PC-9 (cell line): ENCODE results near the gene APOL6. TPM values are rescaled to one million over a fixed set of nuclear protein-coding genes. Genes with fewer than 3 reads are reported as not detected.

Experiments
- BruUV-seq: library from RNA; stranded (reverse); fragments of 400-500 nt; replicated peaks from 2 replicates; lab custom pipeline; 2021; lab: Mats Ljungman, UMichigan
- CTCF ChIA-PET: fragments of 300-600 bp; sonication (Branson Sonifier 250); formaldehyde crosslinking; loops from one replicate; lab custom pipeline; 2022; ENCODE audit warnings: antibody characterized with exemption; lab: Charles Lee
- POLR2A ChIA-PET: fragments of 300-600 bp; sonication (Branson Sonifier 250); formaldehyde crosslinking; loops from one replicate; lab custom pipeline; 2022; ENCODE audit warnings: antibody characterized with exemption; ENCODE audit not compliant: unreplicated experiment; lab: Charles Lee
- DNase-seq, 2 experiments: peaks; one replicate each; pipeline versions ENCODE4 v3.0.0 to v3.0.0-alpha.2; 2015 to 2022; ENCODE audit warnings: mixed read lengths in 1 of 2
- H2AFZ ChIP-seq: fragments of 200-600 bp; sonication (generic); 2 replicates; pipeline ENCODE4 v1.8.1; 2017; ENCODE audit warnings: antibody characterized with exemption
- H3F3A ChIP-seq: fragments of 200-600 bp; sonication (generic); 2 replicates; pipeline ENCODE4 v1.8.1; 2017; ENCODE audit warnings: antibody characterized with exemption, mild to moderate bottlenecking, low read depth; ENCODE audit not compliant: insufficient read depth
- H3K27ac ChIP-seq: fragments of 200-600 bp; sonication (generic); 2 replicates; pipeline ENCODE4 v1.6.1; 2016; ENCODE audit warnings: mixed run types
- H3K27me3 ChIP-seq: fragments of 200-600 bp; sonication (generic); 2 replicates; pipeline ENCODE4 v1.6.1; 2016; ENCODE audit warnings: low read depth, mixed run types; ENCODE audit not compliant: insufficient read depth
- H3K36me3 ChIP-seq: fragments of 200-600 bp; sonication (generic); 2 replicates; pipeline ENCODE4 v1.6.1; 2016; ENCODE audit warnings: low read depth, mixed run types
- H3K4me1 ChIP-seq: fragments of 200-600 bp; sonication (generic); replicated peaks from 2 replicates; pipeline ENCODE4 v1.6.1; 2016; ENCODE audit warnings: mixed run types; ENCODE audit not compliant: insufficient read depth
- H3K4me2 ChIP-seq: fragments of 200-600 bp; sonication (generic); 2 replicates; pipeline ENCODE4 v1.6.1; 2017; ENCODE audit warnings: mixed run types
- H3K4me3 ChIP-seq: fragments of 200-600 bp; sonication (generic); 2 replicates; pipeline ENCODE4 v1.6.1; 2016; ENCODE audit warnings: mixed run types
- H3K79me2 ChIP-seq: fragments of 200-600 bp; sonication (generic); 2 replicates; pipeline ENCODE4 v1.6.1; 2017; ENCODE audit warnings: low read depth, mixed run types
- H3K9me2 ChIP-seq: fragments of 200-600 bp; sonication (generic); 2 replicates; pipeline ENCODE4 v1.8.1; 2017; ENCODE audit warnings: mild to moderate bottlenecking; ENCODE audit not compliant: insufficient read depth
- H3K9me3 ChIP-seq: fragments of 200-600 bp; sonication (generic); 2 replicates; pipeline ENCODE4 v1.8.1; 2016; ENCODE audit warnings: low read depth; ENCODE audit not compliant: insufficient read depth
- H4K20me1 ChIP-seq: fragments of 200-600 bp; sonication (generic); 2 replicates; pipeline ENCODE4 v1.8.1; 2017; ENCODE audit not compliant: insufficient read depth
- CTCF ChIP-seq: fragments of 200-600 bp; sonication (generic); conservative IDR thresholded peaks from 2 replicates; pipeline ENCODE4 v1.6.1; 2017; ENCODE audit warnings: mixed run types, antibody characterized with exemption, mild to moderate bottlenecking, moderate library complexity
- EZH2 ChIP-seq: fragments of 200-600 bp; sonication (generic); IDR thresholded peaks from 2 replicates; pipeline ENCODE4 v1.8.0; 2017; ENCODE audit warnings: antibody characterized with exemption, low read depth
- intact Hi-C: fragments of 100-400 bp; cut with micrococcal nuclease; formaldehyde crosslinking; loops from one replicate; pipeline ENCODE4 v1.10.0; 2022; ENCODE audit not compliant: unreplicated experiment
- total RNA-seq: library from RNA; stranded (reverse); gene quantifications from 2 replicates; pipeline ENCODE4 v1.2.3, GENCODE V29; 2021

The APOL6 gene
- total RNA-seq, 1 experiment from 2014 or later: 18.6 TPM

- H3K4me1 ChIP-seq: peaks cover 58% of the 10 kb centered on the region
- BruUV-seq: no TSS peak
Measured at GRCh38 chr22:35624547-35624946, 23.7 kb upstream of the APOL6 start.

GRCh38 chr22:35625763-35626432 lies 22.3 kb upstream of the APOL6 start:
- Histone ChIP-seq H3K79me2 (peaks cover 9% of the 10 kb centered on the region), H3K9me3 (no peaks in the 10 kb centered on the region), H3K36me3 (no peaks in the 10 kb centered on the region), H3F3A (peaks cover 51% of the 10 kb centered on the region), H3K27ac (peak overlapping the region; percentile 98; the same call in 1 of the 2 replicates), H3K27me3 (no peaks in the 10 kb centered on the region), H3K4me1 (peaks cover 60% of the 10 kb centered on the region), H3K4me2 (peak overlapping the region; percentile 76; the same call in 1 of the 2 replicates), H3K9me2 (no peaks in the 10 kb centered on the region), H3K4me3 (no peak overlapping the region), H2AFZ (no peak overlapping the region), H4K20me1 (no peaks in the 10 kb centered on the region)
- POLR2A ChIA-PET: interaction anchor here (0.7 kb wide), 1 partner anchor 275 kb away, joined by 9 read pairs; no protein-coding TSS in a partner anchor
- DNase-seq: no peak
- no TSS peak for BruUV-seq
- CTCF ChIA-PET: interaction anchor here (0.7 kb wide), 1 partner anchor 296 kb away, joined by 3 read pairs; no protein-coding TSS in a partner anchor
- intact Hi-C loops: loop anchor here (10.0 kb wide), 1 partner anchor 649 kb away; no protein-coding TSS in a partner anchor
- TF ChIP-seq CTCF (no peak), EZH2 (no peak)

More at GRCh38 chr22:35624547-35624946, 23.7 kb upstream of the APOL6 start:
- no peak for DNase-seq
- intact Hi-C loops: loop anchor here (5.0 to 10.0 kb wide), 3 partner anchors 87 to 650 kb away; no protein-coding TSS in a partner anchor
- Histone ChIP-seq H3K36me3 (no peaks in the 10 kb centered on the region), H4K20me1 (no peaks in the 10 kb centered on the region), H3F3A (peaks cover 46% of the 10 kb centered on the region), H3K27me3 (no peaks in the 10 kb centered on the region), H3K4me3 (no peak overlapping the region), H2AFZ (no peak overlapping the region), H3K9me3 (no peaks in the 10 kb centered on the region), H3K27ac (no peak overlapping the region), H3K79me2 (peaks cover 10% of the 10 kb centered on the region), H3K9me2 (no peaks in the 10 kb centered on the region), H3K4me2 (no peak overlapping the region)
- ChIA-PET POLR2A (no interaction called here), CTCF (no interaction called here)
- TF ChIP-seq EZH2: no peak
- TF ChIP-seq CTCF: no peak

- Histone ChIP-seq H2AFZ (peak overlapping the region; percentile 44; the same call in 1 of the 2 replicates), H3K9me3 (no peaks in the 10 kb centered on the region), H3K79me2 (no peaks in the 10 kb centered on the region), H3K4me3 (peak overlapping the region; percentile 49; the same call in 1 of the 2 replicates), H3K4me2 (peak overlapping the region; percentile 76), H3F3A (peaks cover 51% of the 10 kb centered on the region), H3K36me3 (no peaks in the 10 kb centered on the region), H3K4me1 (peaks cover 51% of the 10 kb centered on the region), H3K9me2 (no peaks in the 10 kb centered on the region), H3K27ac (peak overlapping the region; percentile 98), H3K27me3 (no peaks in the 10 kb centered on the region), H4K20me1 (no peaks in the 10 kb centered on the region)
- DNase-seq: peak; percentile 94 to 98
- CTCF ChIA-PET: interaction anchor here (0.7 to 1.8 kb wide), 10 partner anchors 21 to 627 kb away, joined by 3 to 10 read pairs (median 4); partner anchors contain the start of gene APOL6
- intact Hi-C loops: loop anchor here (1.0 to 10.0 kb wide), 12 partner anchors 38 to 647 kb away; no protein-coding TSS in a partner anchor
- POLR2A ChIA-PET: interaction anchor here (0.5 to 1.3 kb wide), 14 partner anchors 19 to 438 kb away, joined by 3 to 23 read pairs (median 6); partner anchors contain the start of gene APOL6
- BruUV-seq: TSS peak; percentile 57
- TF ChIP-seq EZH2 (no peak), CTCF (peak; percentile 67)
Measured at GRCh38 chr22:35627267-35628041, 20.8 kb upstream of the APOL6 start.
